Activated T-cell treated with anti-CD3 and anti-CD28 coated beads, Interleukin-2, amount 50 U/mL, for 24 hours (primary cell): Measurements from ENCODE around the gene RBPJ.
"Not testable (repeated sequence)": the region's sequence is repeated elsewhere in the genome, so short reads cannot be mapped to it uniquely, and the experiment has no call there.

Source experiments
- DNase-seq: peaks from one replicate; pipeline ENCODE4 v3.0.0-alpha.2; 2020
- H3K27ac Mint-ChIP-seq: 2 replicates; pipeline ENCODE4 v1.8.0; 2020; ENCODE audit warnings: mild to moderate bottlenecking, mixed read lengths
- H3K27me3 Mint-ChIP-seq: 2 replicates; pipeline ENCODE4 v1.8.0; 2020; ENCODE audit warnings: mixed read lengths
- H3K36me3 Mint-ChIP-seq: 2 replicates; pipeline ENCODE4 v1.8.0; 2020; ENCODE audit warnings: low read depth, mixed read lengths
- H3K4me1 Mint-ChIP-seq: 2 replicates; pipeline ENCODE4 v1.8.0; 2020; ENCODE audit warnings: low read depth, mixed read lengths
- H3K4me3 Mint-ChIP-seq: 2 replicates; pipeline ENCODE4 v1.8.0; 2020; ENCODE audit warnings: mild to moderate bottlenecking, moderate library complexity, mixed read lengths
- H3K9me3 Mint-ChIP-seq: 2 replicates; pipeline ENCODE4 v1.8.0; 2020; ENCODE audit warnings: mixed read lengths

RBPJ gene

DNA sequence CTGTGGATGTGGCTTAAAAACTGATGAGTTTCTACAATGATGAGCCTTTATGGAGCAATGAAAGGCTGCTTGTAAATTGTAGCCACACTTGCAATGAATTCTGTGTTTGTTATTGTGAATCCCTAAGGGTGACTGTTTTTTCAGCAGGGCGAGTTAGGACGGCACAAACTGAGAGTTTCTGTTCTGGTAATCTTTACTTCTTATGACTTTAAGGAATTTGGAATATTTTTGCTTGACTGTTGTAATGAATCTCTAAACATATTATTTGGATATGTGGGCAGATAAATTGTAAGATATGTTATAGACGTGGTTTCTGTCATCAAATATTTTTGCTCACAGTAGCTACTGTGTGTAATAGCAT is 22.2 kb downstream of the RBPJ start:
- H3K4me1 Mint-ChIP-seq = peaks cover 68% of the 10 kb centered on the region
- no peak for DNase-seq
- no peak overlapping the region for H3K27ac Mint-ChIP-seq

DNA sequence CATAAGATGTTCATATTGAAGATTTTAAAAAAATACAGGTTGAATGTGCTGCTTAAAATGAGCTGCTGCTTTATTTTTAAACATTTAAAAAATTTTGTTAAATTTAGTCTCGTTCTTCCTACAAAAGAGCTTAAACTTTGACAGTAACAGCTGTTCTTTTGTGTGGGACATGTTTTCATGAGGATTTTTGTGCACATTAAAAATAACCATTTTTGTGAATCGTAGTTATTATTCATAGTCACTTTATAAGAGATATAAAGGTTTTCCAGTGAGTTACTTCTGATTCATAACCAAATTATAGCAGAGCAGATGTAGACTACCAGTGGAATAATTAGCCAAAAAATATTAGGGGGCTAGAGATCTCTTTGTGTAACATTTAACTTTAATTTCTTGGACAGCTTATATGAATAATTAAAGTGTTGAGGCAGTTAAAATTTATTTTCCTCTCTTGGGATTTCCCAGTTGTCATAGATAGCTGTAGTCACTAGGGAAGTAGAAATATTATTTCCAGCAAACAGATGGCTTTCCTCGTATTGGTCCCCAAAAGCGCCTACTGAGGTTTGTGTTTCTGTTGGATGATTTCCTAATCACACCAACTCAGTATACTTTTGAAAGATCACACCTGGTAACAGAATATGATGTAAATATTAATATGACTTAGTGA is 24.2 kb downstream of the RBPJ start:
- DNase-seq = no peak
- no peak overlapping the region for H3K27ac Mint-ChIP-seq
- H3K4me1 Mint-ChIP-seq = peaks cover 78% of the 10 kb centered on the region
- H3K27me3 Mint-ChIP-seq = no peaks in the 10 kb centered on the region
- H3K4me3 Mint-ChIP-seq = no peak overlapping the region
- H3K9me3 Mint-ChIP-seq = no peaks in the 10 kb centered on the region
- peaks cover 29% of the 10 kb centered on the region for H3K36me3 Mint-ChIP-seq

More for the DNA sequence above, 22.2 kb downstream of the RBPJ start:
- Mint-ChIP-seq H3K4me3 (no peak overlapping the region), H3K27me3 (no peaks in the 10 kb centered on the region), H3K36me3 (peaks cover 22% of the 10 kb centered on the region), H3K9me3 (no peaks in the 10 kb centered on the region)

DNA sequence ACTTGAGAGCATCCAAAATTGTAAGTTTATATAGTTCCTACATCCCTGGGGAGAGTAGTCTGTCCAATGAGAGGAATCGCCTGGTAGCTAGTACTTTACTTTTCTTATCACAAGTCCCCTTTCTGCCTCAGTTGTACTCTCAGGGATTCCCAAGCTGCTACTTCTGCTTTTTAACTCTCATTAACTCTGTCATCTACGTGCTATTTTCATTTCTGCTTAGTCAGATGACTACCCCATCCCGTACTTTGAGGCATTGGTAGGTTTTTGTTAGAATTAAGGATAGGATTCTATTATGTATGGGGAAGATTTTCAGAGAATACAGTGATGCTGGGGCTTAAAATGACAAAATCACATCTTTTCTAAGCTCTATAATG is 24.7 kb downstream of the RBPJ start:
- no peaks in the 10 kb centered on the region for H3K9me3 Mint-ChIP-seq
- H3K27me3 Mint-ChIP-seq = no peaks in the 10 kb centered on the region
- DNase-seq = no peak
- H3K4me1 Mint-ChIP-seq = peaks cover 76% of the 10 kb centered on the region
- H3K36me3 Mint-ChIP-seq = peaks cover 30% of the 10 kb centered on the region
- no peak overlapping the region for H3K4me3 Mint-ChIP-seq
- H3K27ac Mint-ChIP-seq = peak overlapping the region; percentile 18

DNA sequence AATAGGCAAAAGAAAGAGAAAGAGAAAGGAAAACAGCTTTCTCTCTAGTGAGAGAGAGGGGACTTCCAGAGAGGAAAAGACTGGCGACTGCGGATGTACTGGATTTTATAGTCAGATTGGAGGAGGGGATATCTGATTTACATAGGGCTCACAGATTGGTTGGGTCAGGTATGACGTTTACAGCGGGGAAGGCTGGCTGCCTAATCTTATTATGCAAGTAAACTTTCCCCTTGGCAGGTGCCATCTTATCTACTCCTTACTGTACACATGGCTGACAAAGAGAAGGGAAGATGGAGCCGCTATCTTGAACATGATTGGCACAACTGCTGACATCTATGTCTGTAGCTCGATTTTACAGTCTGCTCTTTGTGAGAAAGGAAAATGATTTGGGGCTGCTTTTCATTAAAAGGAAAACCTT is 25.4 kb downstream of the RBPJ start:
- peaks cover 75% of the 10 kb centered on the region for H3K4me1 Mint-ChIP-seq
- H3K9me3 Mint-ChIP-seq = no peaks in the 10 kb centered on the region
- H3K36me3 Mint-ChIP-seq = peaks cover 32% of the 10 kb centered on the region
- H3K27me3 Mint-ChIP-seq = no peaks in the 10 kb centered on the region
- H3K27ac Mint-ChIP-seq = peak overlapping the region; percentile 18
- H3K4me3 Mint-ChIP-seq = no peak overlapping the region
- no peak for DNase-seq

DNA sequence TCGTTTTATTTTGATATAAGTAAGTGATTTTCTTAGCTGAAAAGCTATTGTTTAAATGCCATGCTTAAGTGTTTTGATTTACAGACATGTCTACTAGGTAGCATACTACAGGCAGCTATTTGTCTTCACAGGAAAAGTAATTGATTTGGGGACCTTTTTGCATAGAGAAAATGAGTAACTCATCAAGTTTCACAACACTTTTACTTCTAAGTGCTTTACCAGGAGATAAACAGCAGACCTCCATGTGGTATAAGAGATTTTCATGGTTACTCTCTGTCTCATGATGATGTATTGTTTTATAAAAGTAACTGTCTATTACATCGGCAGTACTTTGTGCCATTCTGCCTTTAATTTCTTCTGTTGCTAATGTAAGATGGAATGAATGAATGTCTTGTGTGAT is 28.7 kb downstream of the RBPJ start:
- Mint-ChIP-seq H3K4me3 (no peak overlapping the region), H3K36me3 (peaks cover 40% of the 10 kb centered on the region), H3K27ac (peak overlapping the region; percentile 52), H3K9me3 (no peaks in the 10 kb centered on the region), H3K4me1 (peaks cover 72% of the 10 kb centered on the region), H3K27me3 (no peaks in the 10 kb centered on the region)
- no peak for DNase-seq

DNA sequence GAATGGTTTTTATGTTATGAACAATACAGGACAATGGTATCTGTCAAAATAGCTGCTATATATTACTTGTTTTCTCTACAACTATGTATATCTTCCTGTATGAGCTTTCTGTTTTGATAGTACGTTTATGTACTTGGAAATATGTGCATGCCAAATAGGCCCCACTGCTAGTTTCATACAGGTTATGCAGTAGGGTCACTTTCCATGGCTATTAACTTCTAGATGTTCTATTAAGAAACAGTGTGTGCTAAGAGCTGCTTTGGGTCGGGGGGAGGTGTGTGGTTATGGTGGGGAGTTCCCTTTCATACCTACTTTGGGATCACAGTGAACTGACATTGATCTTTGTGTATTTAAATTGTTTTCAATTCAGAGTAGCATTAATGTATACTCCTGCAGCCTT is 30.9 kb downstream of the RBPJ start:
- DNase-seq = no peak
- H3K36me3 Mint-ChIP-seq = peaks cover 32% of the 10 kb centered on the region
- no peaks in the 10 kb centered on the region for H3K9me3 Mint-ChIP-seq
- peaks cover 54% of the 10 kb centered on the region for H3K4me1 Mint-ChIP-seq
- H3K27me3 Mint-ChIP-seq = no peaks in the 10 kb centered on the region
- H3K27ac Mint-ChIP-seq = peak overlapping the region; percentile 22
- no peak overlapping the region for H3K4me3 Mint-ChIP-seq

DNA sequence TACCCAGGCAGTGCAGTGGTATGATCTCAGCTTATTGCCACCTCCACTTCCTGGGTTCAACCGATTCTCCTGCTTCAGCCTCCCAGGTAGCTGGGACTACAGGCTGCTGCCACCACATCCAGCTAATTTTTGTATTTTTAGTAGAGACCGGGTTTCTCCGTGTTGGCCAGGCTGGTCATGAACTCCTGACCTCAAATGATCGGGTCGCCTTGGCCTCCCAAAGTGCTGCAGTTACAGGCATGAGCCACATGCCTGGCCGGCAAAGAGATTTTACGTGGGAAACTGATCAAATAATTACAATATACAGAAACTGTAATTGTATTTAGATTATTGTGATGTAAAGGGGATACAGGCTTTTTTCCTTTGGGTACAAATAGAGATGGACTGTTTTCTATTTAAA is 33.7 kb downstream of the RBPJ start:
- Mint-ChIP-seq H3K36me3 (peaks cover 25% of the 10 kb centered on the region), H3K4me1 (peaks cover 36% of the 10 kb centered on the region), H3K27ac (no peak overlapping the region), H3K27me3 (no peaks in the 10 kb centered on the region), H3K9me3 (no peaks in the 10 kb centered on the region), H3K4me3 (no peak overlapping the region)
- no peak for DNase-seq

DNA sequence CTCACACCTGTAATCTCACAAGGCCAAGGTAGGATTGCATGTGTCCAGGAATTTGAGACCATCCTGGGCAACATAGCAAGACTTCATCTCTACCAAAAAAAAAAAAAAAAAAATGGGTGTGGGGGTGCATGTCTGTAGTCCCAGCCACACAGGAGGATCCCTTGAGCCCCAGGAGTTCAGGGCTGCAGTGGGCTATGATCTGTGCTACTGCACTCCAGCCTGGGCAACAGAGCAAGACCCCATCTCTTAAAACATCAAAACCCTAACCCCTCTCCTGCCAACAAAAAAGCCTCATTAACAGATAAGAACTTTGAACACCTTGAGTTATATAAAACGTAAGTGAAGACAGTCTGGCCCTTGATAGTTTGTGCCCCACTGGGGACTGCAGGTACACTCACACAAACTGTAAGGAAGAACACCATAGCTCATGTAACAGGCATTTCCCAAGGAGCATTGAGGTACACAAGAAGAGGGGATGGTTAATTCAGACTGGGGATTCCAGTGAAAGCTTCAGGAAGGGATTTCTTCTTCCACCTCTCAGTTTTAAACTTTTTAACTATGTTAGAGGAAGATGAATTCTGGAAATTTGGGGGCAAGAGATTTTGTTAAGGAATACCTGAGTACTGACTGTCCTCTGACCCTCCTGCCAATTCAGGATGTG is 34.7 kb downstream of the RBPJ start:
- Mint-ChIP-seq H3K27me3 (no peaks in the 10 kb centered on the region), H3K9me3 (no peaks in the 10 kb centered on the region), H3K36me3 (peaks cover 20% of the 10 kb centered on the region), H3K4me1 (peaks cover 34% of the 10 kb centered on the region), H3K4me3 (no peak overlapping the region), H3K27ac (no peak overlapping the region)
- no peak for DNase-seq

DNA sequence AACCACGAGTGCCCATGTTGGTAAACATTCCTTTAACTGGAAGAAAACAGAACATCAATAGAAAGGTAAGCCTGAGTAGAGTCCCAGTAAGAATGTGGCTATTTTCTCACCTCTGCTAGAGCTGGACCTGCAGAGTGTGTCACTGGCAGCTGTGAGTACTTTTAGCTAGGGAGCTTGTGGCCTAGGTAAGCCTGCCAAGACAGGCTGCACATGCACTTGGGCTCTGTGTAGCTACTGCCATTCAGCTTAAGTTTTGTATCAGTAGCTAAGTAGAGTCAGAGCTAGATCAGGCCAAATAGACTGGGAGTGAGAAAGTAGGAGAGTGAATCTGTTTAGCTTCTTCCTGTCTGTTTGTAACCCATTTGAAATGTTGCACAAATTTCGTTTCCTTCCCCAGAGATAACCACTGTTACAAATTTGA is 35.3 kb downstream of the RBPJ start:
- Mint-ChIP-seq H3K9me3 (no peaks in the 10 kb centered on the region), H3K4me3 (no peak overlapping the region), H3K27me3 (no peaks in the 10 kb centered on the region), H3K4me1 (peaks cover 35% of the 10 kb centered on the region), H3K36me3 (peaks cover 19% of the 10 kb centered on the region), H3K27ac (no peak overlapping the region)
- no peak for DNase-seq

DNA sequence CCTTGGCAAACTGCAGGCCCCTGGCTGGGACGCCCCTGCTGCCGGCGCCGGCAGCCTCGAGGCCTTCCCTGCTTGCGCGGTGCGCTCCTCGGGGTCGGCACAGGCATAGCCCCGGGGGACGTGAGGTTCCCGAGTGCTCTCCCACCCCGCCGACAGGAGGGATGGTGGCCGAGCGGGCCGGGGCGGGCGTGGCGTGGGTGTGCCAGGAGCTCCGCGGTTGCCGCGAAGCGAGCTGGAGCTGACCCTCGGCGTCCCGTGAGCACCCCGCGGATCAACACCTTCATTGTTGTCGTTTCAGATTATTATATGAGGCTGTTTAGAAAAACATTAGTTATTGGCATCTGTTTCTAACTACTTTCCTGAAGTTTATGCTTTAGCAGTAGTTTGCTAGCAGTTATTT is 38.7 kb downstream of the RBPJ start:
- Mint-ChIP-seq H3K4me1 (peaks cover 36% of the 10 kb centered on the region), H3K36me3 (peaks cover 17% of the 10 kb centered on the region)
- not testable (repeated sequence) for H3K27ac Mint-ChIP-seq, H3K27me3 Mint-ChIP-seq, DNase-seq, H3K9me3 Mint-ChIP-seq, H3K4me3 Mint-ChIP-seq

DNA sequence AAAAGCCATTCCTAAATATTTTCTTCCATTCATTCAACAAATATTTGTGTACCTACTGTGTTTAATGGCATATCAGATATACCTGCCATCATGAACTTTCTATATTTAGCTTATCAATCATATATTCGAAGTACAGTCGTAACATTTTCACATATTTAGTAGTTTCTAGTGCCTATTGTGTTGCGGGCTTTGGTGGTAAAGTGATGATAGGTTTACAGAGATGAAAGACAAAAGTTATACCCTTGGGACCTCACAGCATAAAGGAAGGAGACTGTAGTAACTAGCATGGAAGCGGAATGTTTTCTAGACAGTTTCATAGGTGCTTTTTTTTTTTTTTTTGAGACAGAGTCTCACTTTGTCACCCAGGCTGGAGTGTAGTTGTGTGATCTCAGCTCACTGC is 39.5 kb downstream of the RBPJ start:
- Mint-ChIP-seq H3K4me1 (peaks cover 37% of the 10 kb centered on the region), H3K27me3 (no peaks in the 10 kb centered on the region), H3K4me3 (no peak overlapping the region), H3K9me3 (no peaks in the 10 kb centered on the region), H3K36me3 (peaks cover 20% of the 10 kb centered on the region), H3K27ac (no peak overlapping the region)
- DNase-seq = no peak

DNA sequence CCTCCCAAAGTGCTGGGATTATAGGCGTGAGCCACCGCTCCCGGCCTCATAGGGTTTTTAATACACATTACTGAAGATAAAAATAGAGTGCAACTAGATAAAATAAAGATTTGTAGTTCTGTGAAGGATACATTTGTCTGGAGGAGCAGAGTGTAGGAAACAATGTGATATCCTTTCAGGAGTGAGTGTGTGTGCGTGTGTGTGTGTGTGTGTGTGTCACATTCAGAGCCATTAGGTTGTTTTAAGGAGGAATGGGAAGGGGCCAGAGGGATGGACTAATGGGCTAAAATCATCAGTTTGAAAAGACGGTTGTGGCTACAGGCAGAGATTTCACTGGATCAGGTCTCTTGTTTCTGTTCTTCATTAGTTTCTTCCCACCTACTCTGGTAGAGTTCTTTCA is 40.0 kb downstream of the RBPJ start:
- Mint-ChIP-seq H3K4me1 (peaks cover 38% of the 10 kb centered on the region), H3K27ac (peak overlapping the region; percentile 9), H3K27me3 (no peaks in the 10 kb centered on the region), H3K36me3 (peaks cover 23% of the 10 kb centered on the region), H3K4me3 (no peak overlapping the region), H3K9me3 (no peaks in the 10 kb centered on the region)
- no peak for DNase-seq

DNA sequence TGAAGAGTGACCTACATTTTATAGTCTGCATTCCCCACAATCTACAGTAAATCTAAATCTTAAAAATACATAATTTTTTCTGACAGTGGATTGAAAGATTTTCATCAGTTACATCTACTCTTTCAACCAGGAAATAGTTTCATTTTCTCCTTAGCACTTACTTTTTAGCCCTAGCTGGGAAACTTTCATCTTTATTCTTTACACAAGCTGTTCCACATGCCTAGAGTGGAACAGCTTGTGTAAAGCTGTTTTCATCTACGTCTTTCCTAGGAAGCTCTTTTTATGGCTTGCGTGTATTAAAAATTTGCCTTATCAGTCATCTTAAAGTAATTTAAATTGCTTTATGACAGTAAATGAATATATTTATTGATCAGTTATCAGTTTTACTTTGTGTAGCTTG is 40.5 kb downstream of the RBPJ start:
- Mint-ChIP-seq H3K27me3 (no peaks in the 10 kb centered on the region), H3K9me3 (no peaks in the 10 kb centered on the region), H3K4me1 (peaks cover 38% of the 10 kb centered on the region), H3K27ac (no peak overlapping the region), H3K36me3 (peaks cover 26% of the 10 kb centered on the region), H3K4me3 (no peak overlapping the region)
- no peak for DNase-seq

DNA sequence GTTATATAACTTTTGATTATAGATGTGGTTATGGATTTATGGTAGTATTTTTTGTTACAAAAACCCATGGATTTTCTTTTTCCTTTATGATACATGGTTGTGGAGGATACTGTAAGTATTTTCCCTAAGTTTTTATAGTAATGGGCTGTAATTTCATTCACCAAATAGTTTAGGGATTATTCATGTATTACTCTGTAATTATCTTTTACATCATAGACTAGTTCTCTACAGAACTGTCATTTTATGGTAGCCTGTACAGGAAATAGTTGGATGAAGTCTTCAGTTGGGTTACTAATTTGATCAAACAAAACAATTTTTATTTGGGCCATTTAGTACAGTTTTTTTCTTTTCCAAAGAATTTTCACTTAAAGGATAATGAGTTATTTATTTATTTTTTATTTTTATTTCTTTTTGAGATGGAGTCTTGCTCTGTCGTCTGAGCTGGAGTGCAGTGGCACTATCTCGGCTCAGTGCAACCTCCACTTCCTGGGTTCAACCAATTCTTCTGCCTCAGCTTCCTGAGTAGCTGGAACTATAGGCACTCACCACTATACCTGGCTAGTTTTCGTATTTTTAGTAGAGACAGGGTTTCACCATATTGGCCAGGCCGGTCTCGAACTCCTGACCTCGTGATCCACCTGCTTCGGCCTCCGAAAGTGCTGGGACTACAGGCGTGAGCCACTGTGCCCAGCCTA is 42.1 kb downstream of the RBPJ start:
- H3K27me3 Mint-ChIP-seq = no peaks in the 10 kb centered on the region
- H3K4me3 Mint-ChIP-seq = no peak overlapping the region
- no peaks in the 10 kb centered on the region for H3K9me3 Mint-ChIP-seq
- H3K4me1 Mint-ChIP-seq = peaks cover 42% of the 10 kb centered on the region
- H3K27ac Mint-ChIP-seq = no peak overlapping the region
- H3K36me3 Mint-ChIP-seq = peaks cover 39% of the 10 kb centered on the region
- no peak for DNase-seq

DNA sequence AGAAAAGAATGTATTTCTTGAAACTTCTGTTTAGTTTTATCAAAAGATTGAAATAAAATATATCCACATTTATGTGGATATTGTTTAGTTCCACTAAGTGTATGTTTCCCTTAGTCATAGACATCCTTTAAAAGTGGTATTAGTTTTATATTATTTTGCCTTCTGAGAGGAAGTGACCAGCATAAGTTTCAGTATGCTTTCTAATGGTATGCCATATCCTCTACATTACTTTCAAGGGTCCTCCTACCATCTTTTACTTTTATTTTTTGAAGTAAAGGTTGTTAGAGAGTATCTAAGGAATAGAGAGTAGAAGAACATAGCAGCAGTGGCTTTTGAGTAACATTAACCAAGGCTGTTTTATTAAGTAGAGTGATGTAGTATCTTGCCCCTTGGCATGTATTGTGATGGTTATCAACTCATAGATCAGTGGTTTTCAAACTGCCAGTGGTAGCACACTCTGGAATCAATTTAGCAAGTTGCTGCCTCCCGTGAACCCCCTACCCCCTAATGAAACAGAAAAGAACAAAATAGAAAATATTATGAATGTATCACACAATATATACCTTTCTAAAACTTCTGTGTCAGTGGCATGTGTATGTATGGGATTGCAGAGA is 44.8 kb downstream of the RBPJ start:
- Mint-ChIP-seq H3K27me3 (no peaks in the 10 kb centered on the region), H3K4me1 (peaks cover 57% of the 10 kb centered on the region), H3K4me3 (no peak overlapping the region), H3K9me3 (no peaks in the 10 kb centered on the region), H3K36me3 (peaks cover 55% of the 10 kb centered on the region), H3K27ac (no peak overlapping the region)
- no peak for DNase-seq
